HEK293 (cell line): ENCODE measurements around the gene RILPL2.
A peak's percentile ranks its signal among the peaks of the same experiment; 100 is the strongest.
"Not testable (repeated sequence)": the region's sequence is repeated elsewhere in the genome, so short reads cannot be mapped to it uniquely, and the experiment has no call there.

Source experiments
- CTCF ChIA-PET: fragments of 350-600 bp; formaldehyde crosslinking; extraction: SDS; loops from one replicate; lab custom pipeline; 2021; ENCODE audit warnings: antibody characterized with exemption; lab: Yijun Ruan, JAX
- POLR2A ChIA-PET: fragments of 300-600 bp; formaldehyde crosslinking; extraction: SDS; loops from one replicate; lab custom pipeline; 2020; ENCODE audit warnings: antibody characterized with exemption, inconsistent platforms; lab: Yijun Ruan, JAX
- H3K27ac ChIP-seq: fragments of 200-500 bp; sonication (Bioruptor generic); 2 replicates; pipeline ENCODE4 v1.5.1; 2014; ENCODE audit warnings: low read depth, low read length, control low read depth, inconsistent platforms; ENCODE audit errors: extremely low read depth
- H3K36me3 ChIP-seq, 2 experiments: fragments of 200-500 bp in 1 of 2; sonication (Bioruptor generic) in 1 of 2; 1 replicate in 1 of 2; 2 replicates in 1 of 2; pipeline ENCODE4 v1.5.1; 2014 to 2017; ENCODE audit warnings: inconsistent platforms in 2 of 2, low read length in 2 of 2; ENCODE audit not compliant: control insufficient read depth in 2 of 2, insufficient read depth in 1 of 2
- H3K4me1 ChIP-seq: fragments of 200-500 bp; sonication (Bioruptor generic); 2 replicates; pipeline ENCODE4 v1.5.1; 2014; ENCODE audit warnings: mild to moderate bottlenecking, low read length, inconsistent platforms; ENCODE audit not compliant: control insufficient read depth, insufficient read depth
- H3K4me3 ChIP-seq: 2 replicates; pipeline ENCODE4 v1.5.1; 2011; ENCODE audit warnings: low read depth, mild to moderate bottlenecking, control low read depth, low read length, moderate library complexity
- H3K9me3 ChIP-seq: fragments of 200-500 bp; sonication (Bioruptor generic); 2 replicates; pipeline ENCODE4 v1.5.1; 2014; ENCODE audit warnings: low read depth, low read length, inconsistent platforms; ENCODE audit not compliant: control insufficient read depth, insufficient read depth
- AEBP2 ChIP-seq: fragments of 450-650 bp; formaldehyde crosslinking; IDR thresholded peaks from 2 replicates; pipeline ENCODE4 v1.5.1; 2016; ENCODE audit warnings: missing biosample characterization, missing genetic modification characterization, borderline replicate concordance
- CTCF ChIP-seq: fragments of 450-650 bp; formaldehyde crosslinking; IDR thresholded peaks from 2 replicates; pipeline ENCODE4 v1.5.1; 2016; ENCODE audit warnings: missing biosample characterization, missing genetic modification characterization
- GLIS2 ChIP-seq: fragments of 450-650 bp; formaldehyde crosslinking; IDR thresholded peaks from 2 replicates; pipeline ENCODE4 v1.5.1; 2016; ENCODE audit warnings: missing biosample characterization, missing genetic modification characterization
- KLF7 ChIP-seq: fragments of 450-650 bp; formaldehyde crosslinking; IDR thresholded peaks from 2 replicates; pipeline ENCODE4 v1.5.1; 2016; ENCODE audit warnings: missing biosample characterization, missing genetic modification characterization, borderline replicate concordance
- SCRT1 ChIP-seq: fragments of 450-650 bp; formaldehyde crosslinking; IDR thresholded peaks from 2 replicates; pipeline ENCODE4 v1.5.1; 2016; ENCODE audit warnings: missing biosample characterization, missing genetic modification characterization, borderline replicate concordance
- SCRT2 ChIP-seq: fragments of 450-650 bp; formaldehyde crosslinking; IDR thresholded peaks from 2 replicates; pipeline ENCODE4 v1.5.1; 2016; ENCODE audit warnings: missing biosample characterization, missing genetic modification characterization
- WT1 ChIP-seq: fragments of 450-650 bp; formaldehyde crosslinking; IDR thresholded peaks from 2 replicates; pipeline ENCODE4 v1.5.1; 2016; ENCODE audit warnings: missing biosample characterization, missing genetic modification characterization
- ZBTB20 ChIP-seq: fragments of 450-650 bp; formaldehyde crosslinking; IDR thresholded peaks from 2 replicates; pipeline ENCODE4 v1.5.1; 2016; ENCODE audit warnings: missing biosample characterization, missing genetic modification characterization
- ZFHX2 ChIP-seq: fragments of 450-650 bp; formaldehyde crosslinking; conservative IDR thresholded peaks from 2 replicates; pipeline ENCODE4 v1.5.1; 2016; ENCODE audit warnings: missing biosample characterization, missing genetic modification characterization
- ZFP3 ChIP-seq: fragments of 450-650 bp; formaldehyde crosslinking; IDR thresholded peaks from 2 replicates; pipeline ENCODE4 v1.5.1; 2016; ENCODE audit warnings: low read depth, missing biosample characterization, missing genetic modification characterization
- ZFP37 ChIP-seq: fragments of 450-650 bp; formaldehyde crosslinking; IDR thresholded peaks from 2 replicates; pipeline ENCODE4 v1.5.1; 2016; ENCODE audit warnings: missing biosample characterization, missing genetic modification characterization
- ZIC2 ChIP-seq: fragments of 450-650 bp; formaldehyde crosslinking; IDR thresholded peaks from 2 replicates; pipeline ENCODE4 v1.5.1; 2016; ENCODE audit warnings: missing biosample characterization, missing genetic modification characterization
- ZNF121 ChIP-seq: fragments of 450-650 bp; formaldehyde crosslinking; IDR thresholded peaks from 2 replicates; pipeline ENCODE4 v1.5.1; 2016; ENCODE audit warnings: missing biosample characterization, missing genetic modification characterization
- ZNF16 ChIP-seq: fragments of 450-650 bp; formaldehyde crosslinking; IDR thresholded peaks from 2 replicates; pipeline ENCODE4 v1.5.1; 2016; ENCODE audit warnings: low read depth, missing biosample characterization, missing genetic modification characterization
- ZNF18 ChIP-seq: fragments of 450-650 bp; formaldehyde crosslinking; IDR thresholded peaks from 2 replicates; pipeline ENCODE4 v1.5.1; 2016; ENCODE audit warnings: missing biosample characterization, missing genetic modification characterization
- ZNF2 ChIP-seq: fragments of 450-650 bp; formaldehyde crosslinking; IDR thresholded peaks from 2 replicates; pipeline ENCODE4 v1.5.1; 2016; ENCODE audit warnings: missing biosample characterization, missing genetic modification characterization
- ZNF433 ChIP-seq: fragments of 450-650 bp; formaldehyde crosslinking; IDR thresholded peaks from 2 replicates; pipeline ENCODE4 v1.5.1; 2016; ENCODE audit warnings: missing biosample characterization, missing genetic modification characterization, low read depth
- ZNF558 ChIP-seq: fragments of 450-650 bp; formaldehyde crosslinking; IDR thresholded peaks from 2 replicates; pipeline ENCODE4 v1.5.1; 2016; ENCODE audit warnings: missing biosample characterization, missing genetic modification characterization
- ZNF660 ChIP-seq: fragments of 450-650 bp; IDR thresholded peaks from 2 replicates; pipeline ENCODE4 v1.5.1; 2018; ENCODE audit warnings: missing biosample characterization, mild to moderate bottlenecking, missing genetic modification characterization
- ZNF677 ChIP-seq: fragments of 450-650 bp; IDR thresholded peaks from 2 replicates; pipeline ENCODE4 v1.5.0; 2018; ENCODE audit warnings: missing biosample characterization, mild to moderate bottlenecking, missing genetic modification characterization, moderate library complexity
- ZSCAN4 ChIP-seq: fragments of 450-650 bp; formaldehyde crosslinking; IDR thresholded peaks from 2 replicates; pipeline ENCODE4 v1.5.1; 2017; ENCODE audit warnings: missing biosample characterization, missing genetic modification characterization

RILPL2 gene

GRCh38 chr12:123468786-123469185, 32.3 kb upstream of the RILPL2 start:
- no peak overlapping the region for H3K27ac ChIP-seq
- POLR2A ChIA-PET = interaction anchor here (0.7 kb wide), 1 partner anchor 60 kb away, joined by 3 read pairs; no protein-coding TSS in a partner anchor
- H3K4me3 ChIP-seq = no peak overlapping the region
- CTCF ChIA-PET = no interaction called here
- TF ChIP-seq ZNF2 (tag by site-specific recombination) (no peak), CTCF (tag by site-specific recombination) (peak; percentile 36; the same call in 1 of the 2 replicates)
- H3K36me3 ChIP-seq = peaks cover 18 to 42% of the 10 kb centered on the region in 2 experiments
- H3K4me1 ChIP-seq = no peaks in the 10 kb centered on the region
- no peaks in the 10 kb centered on the region for H3K9me3 ChIP-seq

- ChIA-PET CTCF (interaction anchor here (0.5 kb wide), 1 partner anchor 166 kb away, joined by 3 read pairs; no protein-coding TSS in a partner anchor), POLR2A (no interaction called here)
- Histone ChIP-seq H3K4me1 (no peaks in the 10 kb centered on the region), H3K9me3 (no peaks in the 10 kb centered on the region), H3K27ac (no peak overlapping the region), H3K36me3 (peaks cover 17 to 21% of the 10 kb centered on the region in 2 experiments), H3K4me3 (no peak overlapping the region)
- TF ChIP-seq ZFP3 = no peak
- no peak for TF ChIP-seq ZNF677 (tag by site-specific recombination)
- no peak for TF ChIP-seq KLF7
- no peak for TF ChIP-seq AEBP2
- TF ChIP-seq ZFP37 (tag by site-specific recombination) = no peak
- no peak for TF ChIP-seq ZBTB20 (tag by site-specific recombination)
These were observed 28.6 kb upstream of the RILPL2 start for GRCh38 chr12:123465084-123465483.

GRCh38 chr12:123463174-123463573, 26.7 kb upstream of the RILPL2 start:
- CTCF ChIA-PET, H3K4me3 ChIP-seq, H3K9me3 ChIP-seq: not testable (repeated sequence)
- POLR2A ChIA-PET = interaction anchor here (1.2 kb wide), 1 partner anchor 139 kb away, joined by 5 read pairs; no protein-coding TSS in a partner anchor
- TF ChIP-seq SCRT1 (peak; percentile 87), SCRT2 (tag by site-specific recombination) (peak; percentile 85)
- TF ChIP-seq, all 188 proteins: peak for 2; not testable (repeated sequence) for 186
- not testable (repeated sequence) for H3K27ac ChIP-seq, H3K4me1 ChIP-seq
- H3K36me3 ChIP-seq = peaks cover 14 to 21% of the 10 kb centered on the region in 2 experiments

GRCh38 chr12:123457980-123458779, 21.7 kb upstream of the RILPL2 start, which contains the start of gene SNRNP35:
Gene SNRNP35 (plus strand): TSS chr12:123458139. CDS start chr12:123465541, 7,402 bp downstream.
- Histone ChIP-seq H3K36me3 (peaks cover 1 to 4% of the 10 kb centered on the region in 2 experiments; a peak in 2 of 3 replicates), H3K4me1 (no peaks in the 10 kb centered on the region), H3K4me3 (peak within 1 kb of the TSS; percentile 60), H3K27ac (peak within 1 kb of the TSS; percentile 97), H3K9me3 (no peaks in the 10 kb centered on the region)
- ChIA-PET CTCF (interaction anchor here (0.9 to 1.2 kb wide), 2 partner anchors 51 to 665 kb away, joined by 3 to 4 read pairs; no protein-coding TSS in a partner anchor), POLR2A (interaction anchor here (0.7 to 2.2 kb wide), 8 partner anchors 9 to 225 kb away, joined by 3 to 11 read pairs (median 4); partner anchors contain the start of genes DDX55, MPHOSPH9, MTRFR and SBNO1)
- peak; percentile 52 for TF ChIP-seq ZSCAN4
- 0 out of 2 replicates have a peak, but pooled peaks have one; percentile 34 for TF ChIP-seq ZFHX2 (tag by site-specific recombination)
- peak; percentile 98 for TF ChIP-seq ZNF660 (tag by site-specific recombination)
- peak; percentile 67 for TF ChIP-seq WT1 (tag by site-specific recombination)
- no peak for TF ChIP-seq ZNF433 (tag by site-specific recombination)
- TF ChIP-seq ZIC2 (tag by site-specific recombination) = peak; percentile 40; the same call in 1 of the 2 replicates
- TF ChIP-seq ZNF16 = 0 out of 2 replicates have a peak, but pooled peaks have one; percentile 50
- peak; percentile 16; the same call in 1 of the 2 replicates for TF ChIP-seq ZNF121 (tag by site-specific recombination)
- peak; percentile 88 for TF ChIP-seq GLIS2 (tag by site-specific recombination)
- TF ChIP-seq ZNF558 (tag by site-specific recombination) = peak; percentile 49; the same call in 1 of the 2 replicates
- TF ChIP-seq ZNF18 (tag by site-specific recombination) = no peak
